Measurements from ENCODE around the gene IKZF3.

GRCh38 chr17:39846205-39846604 lies 17.9 kb downstream of the IKZF3 start:
- TF ChIP-seq CTCF (conservative IDR thresholded peaks at IDR 0.05; ENCODE audit: low read depth, low read length) (no peak), EZH2 (IDR thresholded peaks at IDR 0.05; ENCODE audit: low read length, unreplicated experiment) (no peak), EZH2phosphoT487 (IDR thresholded peaks at IDR 0.05; ENCODE audit: borderline replicate concordance, low read length) (no peak)
